SW 1271 (cell line): Measurements from ENCODE around the gene CHEK2.
A peak's percentile ranks its signal among the peaks of the same experiment; 100 is the strongest.
"Not testable (repeated sequence)": the region's sequence is repeated elsewhere in the genome, so short reads cannot be mapped to it uniquely, and the experiment has no call there.

Source experiments
- DNase-seq, 2 experiments: peaks; one replicate each; lab custom pipeline; 2025; lab: John Stamatoyannopoulos, UW

Gene CHEK2

DNA sequence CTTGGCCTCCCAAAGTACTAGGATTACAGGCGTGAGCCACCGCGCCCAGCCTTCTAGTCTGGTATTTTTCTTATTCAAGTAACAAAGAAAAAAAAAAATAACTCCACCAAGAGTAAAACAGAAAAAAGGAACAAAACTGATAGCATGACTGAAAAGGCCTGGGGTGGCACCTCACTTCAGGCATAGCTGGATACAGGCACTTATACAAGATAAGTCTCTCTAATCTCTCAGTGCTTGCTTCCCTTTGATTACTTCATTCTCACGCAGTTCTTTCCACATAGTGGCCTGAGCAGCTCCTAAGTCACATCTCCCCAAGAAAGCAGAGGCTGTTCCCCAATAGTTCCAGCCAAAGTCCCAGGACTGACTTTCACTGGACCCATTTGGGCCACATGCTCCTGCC is 58.7 kb downstream of the CHEK2 start:
- not testable (repeated sequence) for DNase-seq

DNA sequence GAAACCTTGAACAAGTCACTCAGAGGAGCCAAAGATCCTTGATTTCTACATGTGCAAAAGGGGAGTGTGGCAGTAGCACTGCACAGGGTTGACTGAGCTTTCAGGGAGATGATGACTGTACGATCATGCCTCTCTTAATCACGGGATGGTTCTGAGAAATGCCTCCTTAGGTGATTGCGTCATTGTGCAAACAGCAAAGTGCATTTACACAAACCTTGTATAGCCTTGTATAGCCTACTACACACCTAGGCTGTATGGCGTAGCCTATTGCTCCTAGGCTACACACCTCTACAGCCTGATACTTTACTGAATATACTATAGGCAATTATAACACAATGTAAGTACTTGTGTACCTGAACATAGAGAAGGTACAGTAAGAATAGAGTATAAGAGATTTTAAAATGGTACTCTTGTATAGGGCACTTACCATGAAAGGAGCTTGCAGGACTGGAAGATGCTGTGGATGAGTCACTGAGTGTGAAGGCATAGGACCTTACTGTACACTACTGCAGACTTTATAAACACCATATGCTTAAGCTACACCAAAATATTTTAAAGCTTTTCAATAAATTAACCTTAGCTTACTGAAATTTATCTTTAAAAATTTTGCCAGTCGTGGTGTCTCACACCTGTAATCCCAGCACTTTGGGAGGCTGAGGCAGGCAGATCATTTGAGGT is 60.7 kb downstream of the CHEK2 start:
- not testable (repeated sequence) for DNase-seq

DNA sequence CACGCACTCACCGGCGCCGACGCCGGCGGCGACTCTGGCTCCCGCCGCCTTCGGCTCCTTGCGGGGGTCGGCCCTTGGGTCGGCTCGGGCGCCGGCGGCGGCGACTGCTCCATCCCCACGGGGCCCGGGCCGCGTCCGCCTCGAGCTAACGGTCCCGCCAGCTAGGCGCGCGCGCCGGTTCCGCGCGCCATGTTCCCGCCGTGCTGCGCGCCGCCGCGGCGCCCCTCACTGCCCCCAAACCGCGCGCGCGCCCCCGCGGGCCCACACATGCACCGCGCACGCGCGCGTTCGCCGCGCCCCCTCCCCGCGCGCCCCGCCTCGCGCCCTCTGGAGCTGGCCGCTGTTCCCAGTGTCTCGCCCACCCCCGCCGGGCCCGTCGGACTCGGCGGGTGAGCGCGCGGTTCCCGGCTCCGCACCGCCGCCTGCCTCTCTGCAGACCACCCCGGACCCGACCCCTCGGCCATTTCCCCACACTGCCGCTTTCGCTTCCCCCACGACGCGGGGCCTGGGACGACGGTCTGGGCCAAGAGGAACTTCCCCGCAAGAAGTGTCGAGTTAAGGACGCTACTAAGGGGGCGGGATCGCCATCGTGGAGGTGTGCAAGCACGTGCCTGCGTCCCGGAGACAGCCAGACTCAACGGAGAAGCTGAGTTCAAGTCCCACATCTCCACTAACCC is 61.9 kb downstream of the CHEK2 start, which contains the start of gene TTC28:
TSS of gene TTC28 (minus strand) at position 230 of the 677 bp plus-strand sequence. CDS start at position 113, 117 bp downstream.
- DNase-seq = peak in 1 of 2 experiments; percentile 21

DNA sequence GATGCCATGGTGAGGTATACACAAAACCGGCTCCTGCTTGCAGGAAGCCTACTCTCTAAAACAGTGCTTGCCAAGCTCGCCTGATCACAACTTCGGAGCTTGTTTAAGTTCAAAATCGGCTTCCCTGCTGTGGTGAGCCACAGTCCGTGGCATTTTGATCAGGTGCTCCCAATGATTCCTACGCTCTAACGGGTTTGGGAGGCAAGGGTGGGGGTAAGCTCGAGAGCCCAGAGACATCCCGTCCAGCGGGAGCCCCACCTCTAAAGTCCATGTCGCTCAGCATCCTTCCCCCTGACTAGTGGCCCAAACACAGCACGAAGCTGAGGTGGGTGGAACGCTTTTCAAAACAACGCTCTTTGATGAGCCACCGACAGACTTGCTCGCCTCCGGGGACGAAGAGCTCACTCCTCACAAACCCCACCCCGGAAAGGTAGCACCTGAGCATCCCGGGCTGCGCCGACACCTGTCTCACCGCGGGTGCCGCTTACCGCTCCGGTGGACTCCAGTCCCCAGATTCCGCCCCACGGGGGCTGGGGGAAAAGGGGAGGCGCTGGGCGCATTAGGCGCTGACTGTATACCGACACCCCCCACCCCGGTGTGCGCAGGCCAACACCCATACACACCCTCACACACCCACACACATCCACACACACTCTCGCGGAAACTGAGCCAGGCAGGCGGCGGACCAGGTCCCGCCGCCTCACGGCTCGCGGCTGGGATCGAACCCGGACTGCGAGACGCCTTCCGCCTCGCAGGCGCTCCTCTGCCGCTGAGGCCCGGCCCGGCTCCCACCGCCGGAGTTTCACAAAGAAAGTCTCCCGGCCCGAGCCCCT is 62.6 kb downstream of the CHEK2 start:
- not testable (repeated sequence) for DNase-seq

DNA sequence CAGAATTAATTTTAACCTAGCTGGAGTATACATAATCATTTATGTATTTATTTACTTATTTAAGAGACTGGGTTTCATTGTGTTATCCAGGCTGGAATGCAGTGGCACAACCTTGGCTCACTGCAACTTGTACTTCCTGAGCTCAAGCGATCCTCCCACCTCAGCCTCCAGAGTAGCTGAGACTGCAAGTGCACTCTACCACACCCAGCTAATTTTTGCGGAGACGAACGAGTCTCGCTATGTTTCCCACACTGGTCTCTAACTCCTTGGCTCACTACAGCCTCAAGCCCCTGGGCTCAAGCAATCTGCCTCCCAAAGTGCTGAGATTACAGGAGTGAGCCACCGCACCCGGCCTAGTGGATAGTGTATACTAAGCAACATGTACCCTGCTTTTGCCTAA is 63.5 kb downstream of the CHEK2 start:
- DNase-seq = not testable (repeated sequence)

DNA sequence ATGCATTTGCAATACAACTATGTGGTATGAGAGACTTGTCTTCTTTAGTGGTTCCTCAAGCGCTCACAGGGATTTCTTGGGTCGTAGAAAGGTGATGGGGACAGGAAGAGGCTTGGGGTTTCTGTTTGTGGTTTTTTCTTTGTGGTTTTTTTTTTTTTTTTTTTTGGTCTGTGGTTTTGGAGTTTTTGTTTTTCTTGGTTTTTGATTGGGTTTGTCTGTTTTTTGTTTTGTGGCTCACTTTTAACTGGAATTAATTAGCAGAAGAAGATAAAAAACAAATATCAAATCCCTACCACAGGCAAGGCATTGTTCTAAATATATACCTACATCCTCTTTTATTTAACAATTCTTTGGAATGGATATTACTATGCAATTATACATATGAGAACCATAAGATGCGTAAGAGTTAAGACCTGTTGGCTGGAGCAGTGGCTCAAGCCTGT is 67.5 kb downstream of the CHEK2 start:
- DNase-seq = peak in 1 of 2 experiments; percentile 36

DNA sequence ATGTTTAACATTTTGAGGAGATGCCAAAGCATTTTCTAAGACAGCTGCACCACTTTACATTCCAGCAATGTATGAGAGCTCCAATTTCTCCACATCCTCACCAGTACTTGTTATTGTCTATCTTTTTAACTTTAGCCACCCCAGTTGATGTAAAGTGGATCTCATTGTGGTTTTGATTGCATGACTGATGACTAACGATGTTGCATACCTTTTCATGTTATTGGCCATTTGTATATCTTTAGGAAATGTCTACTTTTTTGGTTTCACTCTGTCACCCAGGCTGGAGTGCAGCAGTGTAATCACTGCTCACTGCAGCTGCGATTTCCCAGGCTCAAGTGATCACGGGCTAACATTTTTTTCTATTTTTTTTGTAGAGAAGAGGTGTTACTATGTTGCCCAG is 70.9 kb downstream of the CHEK2 start:
- no peak for DNase-seq

DNA sequence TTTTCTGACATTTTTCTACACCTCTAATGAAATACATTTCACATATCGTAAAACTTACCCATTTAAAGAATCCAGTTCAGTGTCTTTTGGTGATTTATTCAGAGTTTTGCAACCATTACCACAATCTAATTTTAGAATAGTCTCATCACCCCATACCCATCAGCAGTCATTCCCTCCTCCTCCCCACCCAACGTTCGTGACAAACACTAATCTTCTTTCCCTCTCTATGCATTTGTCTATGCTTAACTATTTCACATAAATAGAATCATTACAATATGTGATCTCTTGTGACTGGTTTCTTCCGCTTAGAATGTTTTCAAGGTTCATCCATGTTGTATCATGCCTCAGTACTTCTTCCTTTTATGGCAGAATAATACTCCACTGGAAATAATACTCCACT is 71.5 kb downstream of the CHEK2 start:
- DNase-seq = no peak

DNA sequence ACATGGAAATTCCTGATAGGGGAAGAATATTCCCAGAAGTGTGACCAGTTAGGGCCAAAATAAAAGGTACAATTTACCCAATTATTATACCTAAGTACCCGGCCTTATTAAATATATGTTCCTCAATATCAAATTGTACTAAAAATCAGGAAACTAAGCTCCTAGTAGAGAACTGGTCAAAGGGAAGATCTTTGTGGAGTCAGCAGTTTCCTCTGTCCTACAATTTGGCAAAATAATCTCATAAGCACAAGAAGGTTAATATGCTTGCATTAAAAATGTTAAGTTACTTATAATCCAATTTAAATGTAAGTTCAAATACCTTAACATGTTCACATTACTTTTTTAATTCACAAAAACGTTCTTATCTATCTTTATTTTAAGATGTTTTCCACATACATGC is 72.2 kb downstream of the CHEK2 start:
- DNase-seq = no peak

DNA sequence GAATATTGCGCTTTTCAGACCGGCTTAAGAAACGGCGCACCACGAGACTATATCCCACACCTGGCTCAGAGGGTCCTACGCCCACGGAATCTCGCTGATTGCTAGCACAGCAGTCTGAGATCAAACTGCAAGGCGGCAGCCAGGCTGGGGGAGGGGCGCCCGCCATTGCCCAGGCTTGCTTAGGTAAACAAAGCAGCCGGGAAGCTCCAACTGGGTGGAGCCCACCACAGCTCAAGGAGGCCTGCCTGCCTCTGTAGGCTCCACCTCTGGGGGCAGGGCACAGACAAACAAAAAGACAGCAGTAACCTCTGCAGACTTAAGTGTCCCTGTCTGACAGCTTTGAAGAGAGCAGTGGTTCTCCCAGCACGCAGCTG is 78.1 kb downstream of the CHEK2 start:
- DNase-seq = not testable (repeated sequence)

DNA sequence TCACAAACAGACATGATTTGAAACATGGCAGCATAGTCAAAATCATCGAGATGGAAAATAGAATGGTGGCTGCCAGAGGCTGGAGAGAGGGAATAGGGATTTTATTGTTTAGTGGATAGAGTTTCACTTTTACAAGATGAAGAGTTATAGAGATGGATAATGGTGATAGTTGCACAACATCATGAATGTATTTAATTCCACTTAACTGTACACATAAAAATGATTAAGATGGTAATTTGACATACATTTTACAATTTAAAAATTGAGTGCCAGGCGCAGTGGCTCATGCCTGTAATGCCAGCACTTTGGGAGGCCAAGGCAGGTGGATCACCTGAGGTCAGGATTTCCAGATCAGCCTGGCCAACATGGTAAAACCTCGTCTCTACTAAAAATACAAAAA is 83.2 kb downstream of the CHEK2 start:
- no peak for DNase-seq

DNA sequence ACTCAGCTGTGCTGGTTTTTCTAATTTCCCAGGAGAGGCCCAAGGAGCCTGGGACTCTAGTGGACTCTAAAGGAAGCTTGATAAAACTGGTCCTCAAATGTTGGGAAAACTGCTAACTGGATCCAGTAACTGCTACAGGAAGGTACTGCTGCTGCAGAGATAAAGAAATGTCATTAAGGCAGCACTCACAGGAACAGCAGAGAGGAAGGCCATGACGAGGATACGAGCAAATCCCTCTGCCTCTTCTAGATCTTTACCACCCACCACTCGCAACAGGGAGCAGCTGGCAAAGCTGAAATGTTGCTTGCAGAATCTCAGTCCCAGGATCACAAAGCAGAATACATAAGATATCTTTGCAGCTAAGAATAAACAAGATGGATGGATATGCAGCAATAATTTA is 85.4 kb downstream of the CHEK2 start:
- DNase-seq = no peak

DNA sequence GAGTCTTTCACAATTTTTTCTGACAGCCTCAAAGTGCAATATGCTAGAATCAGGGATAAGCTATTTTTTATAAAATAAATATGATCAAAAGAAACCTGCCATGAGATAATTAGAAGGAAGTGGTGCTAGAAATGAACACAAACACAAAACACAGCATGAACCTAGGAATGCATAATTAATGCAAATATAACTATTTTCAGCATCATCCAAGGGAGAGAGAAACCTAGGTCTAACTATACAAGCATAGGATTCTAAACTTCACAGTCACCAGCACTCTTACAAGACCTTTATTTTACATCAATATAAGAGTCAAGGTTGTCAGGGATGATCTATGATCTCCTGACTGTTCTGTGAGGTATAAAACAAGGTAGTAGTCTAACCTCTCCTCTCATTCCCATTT is 91.2 kb downstream of the CHEK2 start:
- DNase-seq = no peak

DNA sequence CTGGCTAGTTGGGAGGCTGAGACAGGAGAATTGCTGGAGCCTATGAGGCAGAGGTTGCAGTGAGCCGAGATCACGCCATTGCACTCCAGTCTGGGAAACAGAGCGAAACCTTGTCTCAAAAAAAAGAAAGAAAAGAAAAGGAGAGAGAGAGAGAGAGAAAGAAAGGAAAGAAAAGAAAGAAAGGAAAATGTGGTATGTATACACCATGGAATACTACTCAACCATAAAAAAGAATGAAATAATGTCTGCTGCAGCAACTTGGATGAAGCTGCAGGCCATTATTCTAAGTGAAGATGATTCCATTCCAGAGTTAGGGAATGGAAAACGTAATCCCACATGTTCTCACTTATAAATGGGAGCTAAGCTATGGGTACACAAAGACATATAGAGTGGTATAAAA is 92.8 kb downstream of the CHEK2 start:
- DNase-seq = no peak

DNA sequence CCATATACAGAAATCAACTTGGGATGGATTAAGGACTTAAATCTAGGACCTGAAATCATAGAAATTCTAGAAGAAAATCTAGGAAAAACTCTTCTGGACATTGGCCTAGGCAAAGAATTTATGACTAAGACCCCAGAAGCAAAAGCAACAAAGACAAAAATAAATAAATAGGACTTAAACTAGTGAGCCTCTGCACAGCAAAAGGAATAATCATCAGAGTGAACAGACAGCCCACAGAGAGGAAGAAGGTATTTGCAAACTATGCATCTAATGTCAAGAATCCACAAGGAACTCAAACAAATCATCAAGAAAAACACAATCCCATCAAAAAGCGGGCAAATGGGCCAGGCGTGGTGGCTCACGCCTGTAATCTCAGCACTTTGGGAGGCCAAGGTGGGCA is 94.4 kb downstream of the CHEK2 start:
- DNase-seq = no peak

DNA sequence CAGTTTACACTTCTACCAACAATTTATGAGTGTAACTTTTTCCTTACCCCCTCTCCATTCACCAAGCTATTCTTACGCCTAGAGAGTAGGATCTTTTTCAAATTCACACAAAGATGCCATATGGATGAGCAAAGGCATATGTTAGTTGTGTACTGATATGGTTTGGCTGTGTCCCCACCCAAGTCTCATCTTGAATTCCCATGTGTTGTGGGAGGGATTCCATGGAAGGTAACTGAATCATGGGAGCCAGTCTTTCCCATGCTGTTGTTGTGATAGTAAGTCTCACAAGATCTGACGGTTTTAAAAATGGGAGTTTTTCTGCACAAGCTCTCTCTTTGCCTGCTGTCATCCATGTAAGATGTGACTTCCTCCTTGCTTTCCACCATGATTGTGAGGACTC is 102.3 kb downstream of the CHEK2 start:
- no peak for DNase-seq
